ENCODE measurements around the gene PPFIBP2.

The PPFIBP2 gene

DNA sequence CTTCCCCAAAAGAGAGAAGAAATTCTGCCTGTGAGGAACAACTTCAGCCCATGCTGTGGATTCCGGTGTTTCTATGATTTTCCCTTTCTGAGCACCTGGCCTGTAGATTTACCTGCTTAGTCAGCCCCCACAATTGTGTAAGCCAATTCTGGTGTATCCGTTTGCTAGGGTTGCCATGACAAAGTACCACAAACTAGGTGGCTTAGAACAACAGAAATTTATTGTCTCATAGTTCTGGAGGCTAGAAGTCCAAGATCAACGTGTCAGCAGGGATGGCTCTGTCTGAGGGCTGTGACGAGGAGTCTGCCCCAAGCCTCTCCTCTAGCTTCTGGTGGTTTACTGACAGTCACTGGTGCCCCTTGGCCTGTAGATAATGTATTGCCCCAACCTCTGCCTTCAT is 175.4 kb downstream of the PPFIBP2 start:
- no peak for DNase-seq (ENCODE audit: extremely low spot score)
- ChIA-PET POLR2A (no interaction called here), CTCF (interaction anchor here (0.7 to 5.2 kb wide), 10 partner anchors 8 to 934 kb away, joined by 3 to 43 read pairs (median 4); partner anchors contain the start of gene CYB5R2)
- TF ChIP-seq, protein P1, sequence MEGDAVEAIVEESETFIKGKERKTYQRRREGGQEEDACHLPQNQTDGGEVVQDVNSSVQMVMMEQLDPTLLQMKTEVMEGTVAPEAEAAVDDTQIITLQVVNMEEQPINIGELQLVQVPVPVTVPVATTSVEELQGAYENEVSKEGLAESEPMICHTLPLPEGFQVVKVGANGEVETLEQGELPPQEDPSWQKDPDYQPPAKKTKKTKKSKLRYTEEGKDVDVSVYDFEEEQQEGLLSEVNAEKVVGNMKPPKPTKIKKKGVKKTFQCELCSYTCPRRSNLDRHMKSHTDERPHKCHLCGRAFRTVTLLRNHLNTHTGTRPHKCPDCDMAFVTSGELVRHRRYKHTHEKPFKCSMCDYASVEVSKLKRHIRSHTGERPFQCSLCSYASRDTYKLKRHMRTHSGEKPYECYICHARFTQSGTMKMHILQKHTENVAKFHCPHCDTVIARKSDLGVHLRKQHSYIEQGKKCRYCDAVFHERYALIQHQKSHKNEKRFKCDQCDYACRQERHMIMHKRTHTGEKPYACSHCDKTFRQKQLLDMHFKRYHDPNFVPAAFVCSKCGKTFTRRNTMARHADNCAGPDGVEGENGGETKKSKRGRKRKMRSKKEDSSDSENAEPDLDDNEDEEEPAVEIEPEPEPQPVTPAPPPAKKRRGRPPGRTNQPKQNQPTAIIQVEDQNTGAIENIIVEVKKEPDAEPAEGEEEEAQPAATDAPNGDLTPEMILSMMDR (IDR thresholded peaks at IDR 0.05; ENCODE audit: control extremely low read depth, extremely low read depth, low read depth, missing control alignments): no peak

- CTCF ChIA-PET: interaction anchor here (0.7 to 3.4 kb wide), 9 partner anchors 9 to 936 kb away, joined by 3 to 22 read pairs (median 5); no protein-coding TSS in a partner anchor
- POLR2A ChIA-PET: no interaction called here
- TF ChIP-seq, protein P1 (IDR thresholded peaks at IDR 0.05; ENCODE audit: control extremely low read depth, extremely low read depth, low read depth, missing control alignments): no peak
- no peak for DNase-seq (ENCODE audit: extremely low spot score)
Measured at GRCh38 chr11:7690648-7691047, 176.8 kb downstream of the PPFIBP2 start.

- no peak for DNase-seq (ENCODE audit: extremely low spot score)
- TF ChIP-seq, protein P1 (IDR thresholded peaks at IDR 0.05; ENCODE audit: control extremely low read depth, extremely low read depth, low read depth, missing control alignments): no peak
- CTCF ChIA-PET: interaction anchor here (0.7 to 3.4 kb wide), 10 partner anchors 7 to 880 kb away, joined by 3 to 22 read pairs (median 4); no protein-coding TSS in a partner anchor
- POLR2A ChIA-PET: no interaction called here
Measured at GRCh38 chr11:7691759-7692350, 178.1 kb downstream of the PPFIBP2 start.

DNA sequence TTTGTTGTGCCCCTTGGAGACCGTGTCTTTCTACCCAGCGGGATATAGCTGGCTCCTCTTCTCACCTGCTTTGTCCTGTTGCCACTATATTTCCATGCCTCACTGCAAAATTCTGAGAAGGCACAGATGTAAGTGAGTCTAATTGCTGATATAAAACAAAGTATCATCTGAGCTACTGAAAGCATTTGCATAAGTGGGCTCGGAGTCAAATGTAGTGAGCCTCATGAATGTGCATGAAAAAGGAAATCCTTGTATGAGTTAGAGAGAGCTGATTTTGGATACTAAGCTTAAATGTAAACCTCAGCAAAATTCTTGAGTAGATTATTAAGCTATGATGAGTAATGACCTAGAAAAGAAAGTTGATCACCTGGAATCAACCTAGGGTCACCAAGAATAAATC is 178.6 kb downstream of the PPFIBP2 start:
- no peak for DNase-seq (ENCODE audit: extremely low spot score)
- TF ChIP-seq, protein P1 (IDR thresholded peaks at IDR 0.05; ENCODE audit: control extremely low read depth, extremely low read depth, low read depth, missing control alignments): no peak
- ChIA-PET CTCF (interaction anchor here (0.7 to 3.4 kb wide), 10 partner anchors 8 to 880 kb away, joined by 3 to 22 read pairs (median 4); no protein-coding TSS in a partner anchor), POLR2A (no interaction called here)

GRCh38 chr11:7694235-7694634 is 180.4 kb downstream of the PPFIBP2 start:
- TF ChIP-seq, protein P1 (IDR thresholded peaks at IDR 0.05; ENCODE audit: control extremely low read depth, extremely low read depth, low read depth, missing control alignments): no peak
- ChIA-PET POLR2A (no interaction called here), CTCF (interaction anchor here (0.7 to 2.4 kb wide), 19 partner anchors 9 to 938 kb away, joined by 3 to 20 read pairs (median 3); partner anchors contain the start of gene CYB5R2)
- DNase-seq (ENCODE audit: extremely low spot score): no peak

- POLR2A ChIA-PET: no interaction called here
- CTCF ChIA-PET: interaction anchor here (1.0 to 2.4 kb wide), 6 partner anchors 19 to 884 kb away, joined by 3 to 20 read pairs (median 4); no protein-coding TSS in a partner anchor
- TF ChIP-seq, protein P1 (IDR thresholded peaks at IDR 0.05; ENCODE audit: control extremely low read depth, extremely low read depth, low read depth, missing control alignments): no peak
- DNase-seq (ENCODE audit: extremely low spot score): no peak
Measured at GRCh38 chr11:7696424-7696823, 182.6 kb downstream of the PPFIBP2 start.
